HG03039 (cell line): Measurements from ENCODE around the gene LZIC.

Experiments used
- ATAC-seq: cut with Tn5 transposase; IDR thresholded peaks from one replicate; pipeline ENCODE4 v1.9.1; 2021; ENCODE audit warnings: mild to moderate bottlenecking, moderate library complexity; ENCODE audit not compliant: unreplicated experiment

Gene LZIC

GRCh38 chr1:9887070-9887469 lies 56.1 kb downstream of the LZIC start:
- no peak for ATAC-seq

GRCh38 chr1:9886092-9886742 lies 57.0 kb downstream of the LZIC start:
- ATAC-seq: no peak

- no peak for ATAC-seq
These were observed 58.4 kb downstream of the LZIC start for GRCh38 chr1:9884805-9885204.

- ATAC-seq: no peak
These were observed 59.4 kb downstream of the LZIC start for GRCh38 chr1:9883585-9884449.

- no peak for ATAC-seq
These were observed 60.3 kb downstream of the LZIC start for GRCh38 chr1:9882945-9883303.

GRCh38 chr1:9882296-9882944 lies 60.8 kb downstream of the LZIC start:
- ATAC-seq: no peak

- ATAC-seq: no peak
These were observed 61.3 kb downstream of the LZIC start for GRCh38 chr1:9881838-9882249.
